AG04450 (cell line): Measurements from ENCODE around the gene CAPN5. TPM values are rescaled to one million over a fixed set of nuclear protein-coding genes. Genes with fewer than 3 reads are reported as not detected.
A peak's percentile ranks its signal among the peaks of the same experiment; 100 is the strongest.

Experiments used
- CTCF ChIA-PET: fragments of 300-600, 350-600 bp; formaldehyde crosslinking; extraction: SDS; loops from one replicate; lab custom pipeline; 2022; ENCODE audit warnings: antibody characterized with exemption, inconsistent platforms; lab: Charles Lee
- POLR2A ChIA-PET: fragments of 350-600 bp; formaldehyde crosslinking; extraction: SDS; loops from one replicate; lab custom pipeline; 2021; ENCODE audit warnings: antibody characterized with exemption, inconsistent platforms; lab: Yijun Ruan, JAX
- DNase-seq: peaks from one replicate; pipeline ENCODE4 v3.0.0-alpha.2; 2011; ENCODE audit warnings: low read depth, low spot score
- H3K27ac ChIP-seq: one replicate; pipeline ENCODE4 v1.5.1; 2012; ENCODE audit warnings: low read depth, low read length, control low read depth
- H3K27me3 ChIP-seq: one replicate; pipeline ENCODE4 v1.6.0; 2012; ENCODE audit warnings: low read length; ENCODE audit not compliant: control insufficient read depth, insufficient read depth
- H3K4me3 ChIP-seq: 2 replicates; pipeline ENCODE4 v1.5.1; 2011; ENCODE audit warnings: mild to moderate bottlenecking, low read depth, low read length, control low read depth
- H3K9me3 ChIP-seq: 2 replicates; pipeline ENCODE4 v1.5.1; 2012; ENCODE audit warnings: low read length; ENCODE audit not compliant: control insufficient read depth, insufficient read depth
- polyA plus RNA-seq: library from polyadenylated mRNA; depleted of rRNA; stranded (reverse); fragments of >200 nt; gene quantifications from 2 replicates; pipeline ENCODE4 v1.2.3, GENCODE V29; 2011
- TF ChIP-seq, protein P1 (sequence below): IDR thresholded peaks from 2 replicates; pipeline ENCODE4 v1.5.1; 2011; ENCODE audit warnings: low read depth, low read length, control low read depth, inconsistent platforms

CAPN5 gene
- polyA plus RNA-seq, 1 experiment = 18.6 TPM

DNA sequence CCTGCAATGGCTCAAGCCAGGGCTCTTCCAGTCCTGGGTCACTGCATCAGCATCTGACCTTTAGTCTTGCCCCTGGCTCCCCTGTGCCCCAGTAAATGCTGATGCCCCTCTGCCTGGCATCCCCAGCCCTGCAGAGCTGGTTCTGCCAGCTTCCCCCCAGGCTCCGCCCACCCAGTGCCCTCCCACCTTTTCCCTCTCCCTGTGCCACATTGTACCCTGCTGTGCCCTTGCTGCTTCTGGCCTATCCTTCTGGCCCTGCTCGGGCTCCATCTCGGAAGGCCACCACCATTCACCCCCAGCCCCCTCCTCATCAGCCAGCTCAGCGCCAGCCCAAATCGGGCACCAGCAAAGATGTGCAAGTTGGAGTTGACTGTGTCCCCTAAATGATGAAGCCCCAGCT, 7.4 kb downstream of the CAPN5 start:
- DNase-seq = no peak
- H3K9me3 ChIP-seq = no peaks in the 10 kb centered on the region
- POLR2A ChIA-PET = no interaction called here
- CTCF ChIA-PET = interaction anchor here (2.0 to 2.5 kb wide), 2 partner anchors 16 to 27 kb away, joined by 13 to 16 read pairs; no protein-coding TSS in a partner anchor
- H3K27me3 ChIP-seq = no peaks in the 10 kb centered on the region
- peak overlapping the region; percentile 99 for H3K27ac ChIP-seq
- no peak overlapping the region for H3K4me3 ChIP-seq
- TF ChIP-seq, protein P1, sequence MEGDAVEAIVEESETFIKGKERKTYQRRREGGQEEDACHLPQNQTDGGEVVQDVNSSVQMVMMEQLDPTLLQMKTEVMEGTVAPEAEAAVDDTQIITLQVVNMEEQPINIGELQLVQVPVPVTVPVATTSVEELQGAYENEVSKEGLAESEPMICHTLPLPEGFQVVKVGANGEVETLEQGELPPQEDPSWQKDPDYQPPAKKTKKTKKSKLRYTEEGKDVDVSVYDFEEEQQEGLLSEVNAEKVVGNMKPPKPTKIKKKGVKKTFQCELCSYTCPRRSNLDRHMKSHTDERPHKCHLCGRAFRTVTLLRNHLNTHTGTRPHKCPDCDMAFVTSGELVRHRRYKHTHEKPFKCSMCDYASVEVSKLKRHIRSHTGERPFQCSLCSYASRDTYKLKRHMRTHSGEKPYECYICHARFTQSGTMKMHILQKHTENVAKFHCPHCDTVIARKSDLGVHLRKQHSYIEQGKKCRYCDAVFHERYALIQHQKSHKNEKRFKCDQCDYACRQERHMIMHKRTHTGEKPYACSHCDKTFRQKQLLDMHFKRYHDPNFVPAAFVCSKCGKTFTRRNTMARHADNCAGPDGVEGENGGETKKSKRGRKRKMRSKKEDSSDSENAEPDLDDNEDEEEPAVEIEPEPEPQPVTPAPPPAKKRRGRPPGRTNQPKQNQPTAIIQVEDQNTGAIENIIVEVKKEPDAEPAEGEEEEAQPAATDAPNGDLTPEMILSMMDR = no peak

DNA sequence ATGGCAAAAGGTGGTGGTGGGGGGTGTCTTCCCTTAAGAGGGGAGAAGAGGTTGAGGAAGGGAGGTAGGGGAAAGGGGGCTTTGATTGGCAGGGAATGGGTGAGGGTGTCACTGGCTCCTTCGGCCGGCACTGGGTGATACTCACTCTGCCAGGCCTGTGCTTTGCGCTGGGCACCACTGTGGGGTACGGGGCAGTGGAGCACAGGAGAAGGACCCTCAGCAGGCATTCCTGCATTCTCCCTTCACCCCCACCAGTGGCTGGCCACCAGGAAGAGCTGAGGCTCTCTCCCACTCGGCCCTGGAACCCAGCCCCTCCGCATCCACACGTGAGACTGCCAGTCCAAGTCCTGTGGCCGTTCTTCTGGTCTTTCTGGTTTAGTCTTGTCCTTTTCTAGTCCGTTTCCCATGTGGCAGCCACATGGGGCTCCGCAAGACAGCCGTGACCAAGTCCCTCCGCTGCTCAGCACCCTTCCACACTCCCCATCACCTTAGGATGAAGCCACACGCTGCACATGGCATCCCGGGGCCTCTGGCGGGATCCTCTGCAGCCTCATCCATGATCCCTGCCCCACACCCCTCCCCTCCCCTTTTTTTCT, 8.0 kb downstream of the CAPN5 start:
- DNase-seq = no peak
- ChIA-PET CTCF (interaction anchor here (2.0 to 2.5 kb wide), 2 partner anchors 16 to 27 kb away, joined by 13 to 16 read pairs; no protein-coding TSS in a partner anchor), POLR2A (no interaction called here)
- H3K4me3 ChIP-seq = no peak overlapping the region
- TF ChIP-seq, protein P1 = no peak
- H3K27ac ChIP-seq = peak overlapping the region; percentile 39
- H3K9me3 ChIP-seq = no peaks in the 10 kb centered on the region
- no peaks in the 10 kb centered on the region for H3K27me3 ChIP-seq

DNA sequence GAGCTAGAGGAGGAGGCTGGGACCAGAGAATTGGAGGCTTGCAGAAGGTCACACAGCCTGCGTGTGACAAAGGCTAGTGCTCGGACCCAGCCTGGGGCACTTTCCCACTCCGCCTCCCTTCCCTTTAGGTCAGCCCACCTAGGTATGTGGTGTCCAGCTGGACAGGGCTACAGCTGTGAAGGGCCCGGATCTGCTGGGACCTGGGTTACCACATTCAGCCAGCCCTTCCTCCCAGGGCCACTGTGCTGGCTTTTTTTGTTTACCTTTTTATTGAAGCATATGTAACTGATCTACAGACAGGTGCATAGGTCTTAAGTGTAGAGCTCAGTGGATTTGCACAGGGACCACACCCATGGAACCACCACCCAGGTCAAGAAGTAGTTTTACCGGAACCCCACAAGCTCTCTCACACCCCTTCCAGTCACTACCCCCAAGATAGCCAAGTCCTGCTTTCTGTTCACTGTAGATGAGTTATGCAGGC, 8.7 kb downstream of the CAPN5 start:
- ChIA-PET POLR2A (no interaction called here), CTCF (no interaction called here)
- TF ChIP-seq, protein P1 = no peak
- Histone ChIP-seq H3K27ac (no peak overlapping the region), H3K27me3 (no peaks in the 10 kb centered on the region), H3K9me3 (no peaks in the 10 kb centered on the region), H3K4me3 (no peak overlapping the region)
- DNase-seq = no peak

DNA sequence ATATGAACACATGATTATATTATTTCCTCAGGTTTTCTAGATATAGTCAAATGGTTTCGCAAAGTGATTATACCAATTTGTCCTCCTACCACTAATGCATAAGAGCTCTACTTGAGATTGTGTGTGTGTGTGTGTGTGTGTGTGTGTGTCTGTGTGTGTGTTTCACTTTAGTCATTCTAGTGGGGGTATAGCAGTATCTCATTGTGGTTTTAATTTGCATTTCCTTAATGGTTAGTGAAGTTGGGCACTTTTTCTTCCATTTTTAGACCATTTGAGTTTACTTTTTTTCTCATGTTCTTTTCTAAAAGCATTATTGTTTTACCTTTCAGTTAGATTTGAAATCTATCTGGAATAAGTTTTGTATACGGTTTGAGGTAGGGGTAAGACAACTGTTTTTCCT, 12.9 kb downstream of the CAPN5 start:
- H3K9me3 ChIP-seq = no peaks in the 10 kb centered on the region
- TF ChIP-seq, protein P1 = no peak
- H3K27me3 ChIP-seq = no peaks in the 10 kb centered on the region
- CTCF ChIA-PET = interaction anchor here (0.5 to 5.0 kb wide), 4 partner anchors 12 to 280 kb away, joined by 3 to 53 read pairs (median 3); no protein-coding TSS in a partner anchor
- no peak overlapping the region for H3K27ac ChIP-seq
- no peak overlapping the region for H3K4me3 ChIP-seq
- POLR2A ChIA-PET = interaction anchor here (2.3 kb wide), 1 partner anchor 13 kb away, joined by 6 read pairs; the partner anchor contains the start of gene CAPN5
- no peak for DNase-seq

DNA sequence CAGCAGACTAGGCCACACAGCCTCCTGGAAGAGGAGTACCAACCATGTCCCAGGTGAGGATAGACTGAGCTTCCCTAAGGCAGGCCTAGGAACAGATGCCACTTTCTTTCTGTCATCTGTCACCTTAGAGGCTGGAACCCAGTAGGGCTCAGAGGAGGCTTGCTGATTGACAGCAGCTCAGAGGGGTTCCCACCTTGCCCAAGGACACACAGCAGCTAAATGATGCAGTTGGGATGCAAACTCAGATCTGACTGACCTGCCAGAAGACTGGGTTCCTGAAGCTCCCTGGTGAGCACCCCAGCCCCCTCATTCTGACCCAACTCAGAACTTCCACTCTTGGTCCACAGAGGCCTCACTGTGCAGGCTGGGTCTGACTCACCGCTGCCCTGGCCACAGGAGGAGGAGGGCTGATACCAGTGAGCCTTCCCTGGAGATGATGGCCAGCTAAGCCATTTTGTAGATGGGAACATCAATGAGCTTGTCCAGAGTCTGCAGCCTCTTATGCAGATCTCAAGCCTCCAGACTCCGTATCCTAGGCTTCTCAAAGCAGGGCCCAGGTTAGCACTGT, 14.0 kb downstream of the CAPN5 start:
- H3K9me3 ChIP-seq = no peaks in the 10 kb centered on the region
- no peak for DNase-seq
- H3K27me3 ChIP-seq = no peaks in the 10 kb centered on the region
- POLR2A ChIA-PET = interaction anchor here (2.3 kb wide), 1 partner anchor 14 kb away, joined by 6 read pairs; the partner anchor contains the start of gene CAPN5
- TF ChIP-seq, protein P1 = no peak
- H3K4me3 ChIP-seq = no peak overlapping the region
- no peak overlapping the region for H3K27ac ChIP-seq
- CTCF ChIA-PET = interaction anchor here (1.0 to 5.0 kb wide), 2 partner anchors 11 to 33 kb away, joined by 3 to 53 read pairs; no protein-coding TSS in a partner anchor
